HepG2 (cell line): ENCODE data around the gene ZNF213. TPM values are rescaled to one million over a fixed set of nuclear protein-coding genes. Genes with fewer than 3 reads are reported as not detected.

Experiments
- ATRX ChIP-seq: sonication (generic); formaldehyde crosslinking; IDR thresholded peaks from 2 replicates; pipeline ENCODE4 v1.4.0; 2020; ENCODE audit warnings: missing genetic modification reagents, borderline replicate concordance
- CBFB ChIP-seq: sonication (generic); formaldehyde crosslinking; IDR thresholded peaks from 2 replicates; pipeline ENCODE4 v1.4.0; 2020; ENCODE audit warnings: missing genetic modification reagents
- CEBPG ChIP-seq: IDR thresholded peaks from 2 replicates; pipeline ENCODE4 v1.6.1; 2016
- DPF2 ChIP-seq: sonication (generic); formaldehyde crosslinking; IDR thresholded peaks from 2 replicates; pipeline ENCODE4 v1.4.0; 2020; ENCODE audit warnings: mild to moderate bottlenecking, low read depth, missing genetic modification reagents, borderline replicate concordance
- NFKBIZ ChIP-seq: IDR thresholded peaks from 2 replicates; pipeline ENCODE4 v1.6.1; 2018; ENCODE audit warnings: missing genetic modification reagents, missing compliant biosample characterization
- PAX8 ChIP-seq: sonication (generic); formaldehyde crosslinking; IDR thresholded peaks from 2 replicates; pipeline ENCODE4 v1.8.0; 2022; ENCODE audit warnings: mild to moderate bottlenecking, missing genetic modification reagents, borderline replicate concordance
- PTBP1 ChIP-seq: fragments of 200-400 bp; formaldehyde crosslinking; IDR thresholded peaks from 2 replicates; pipeline ENCODE4 v1.6.1; 2018; ENCODE audit warnings: low read length, low read depth; ENCODE audit not compliant: poor library complexity, severe bottlenecking
- SIX1 ChIP-seq: sonication (generic); formaldehyde crosslinking; IDR thresholded peaks from 2 replicates; pipeline ENCODE4 v1.4.0; 2020; ENCODE audit warnings: missing genetic modification reagents, borderline replicate concordance
- SMAD1 ChIP-seq: sonication (generic); formaldehyde crosslinking; IDR thresholded peaks from 2 replicates; pipeline ENCODE4 v1.4.0; 2020; ENCODE audit warnings: missing genetic modification reagents, low read depth, mild to moderate bottlenecking, borderline replicate concordance
- TCF7 ChIP-seq: sonication (generic); IDR thresholded peaks from 2 replicates; pipeline ENCODE4 v1.6.1; 2016; ENCODE audit warnings: antibody characterized with exemption, low read depth
- TEAD2 ChIP-seq: sonication (generic); formaldehyde crosslinking; IDR thresholded peaks from 2 replicates; pipeline ENCODE4 v1.9.0; 2021; ENCODE audit warnings: missing genetic modification reagents
- ZNF552 ChIP-seq: sonication (generic); formaldehyde crosslinking; IDR thresholded peaks from 2 replicates; pipeline ENCODE4 v1.9.0; 2022; ENCODE audit warnings: missing genetic modification reagents, mild to moderate bottlenecking, borderline replicate concordance
- ZNF691 ChIP-seq: sonication (generic); formaldehyde crosslinking; IDR thresholded peaks from 2 replicates; pipeline ENCODE4 v1.4.0; 2020; ENCODE audit warnings: missing genetic modification reagents, low read depth, mild to moderate bottlenecking, borderline replicate concordance
- ZNF879 ChIP-seq: sonication (generic); formaldehyde crosslinking; IDR thresholded peaks from 2 replicates; pipeline ENCODE4 v1.8.1; 2023; ENCODE audit warnings: missing genetic modification reagents
- polyA plus RNA-seq, 8 experiments: library from polyadenylated mRNA; depleted of rRNA in 3 of 8; stranded (reverse) in 7 of 8; unstranded in 1 of 8; fragments of >200 nt; fragmentation: Illumina TruSeq in 4 of 8; extraction: Trizol in 4 of 8; gene quantifications; 2 replicates each; pipeline versions ENCODE4 v1.2.1 to v1.2.3, GENCODE V29; 2011 to 2016; ENCODE audit warnings: low read depth in 4 of 8, missing spikeins in 1 of 8, mixed read lengths in 1 of 8; ENCODE audit not compliant: insufficient read depth in 1 of 8
- total RNA-seq, 5 experiments: library from RNA; depleted of rRNA; stranded (reverse); fragments of >200 nt; fragmentation: Illumina TruSeq; extraction: Trizol; gene quantifications; 2 replicates each; pipeline ENCODE4 v1.2.3, GENCODE V29; 2016; ENCODE audit warnings: low read depth in 1 of 5
- TF ChIP-seq, protein P1 (sequence below): sonication (generic); formaldehyde crosslinking; IDR thresholded peaks from 2 replicates; pipeline ENCODE4 v1.5.0; 2020; ENCODE audit warnings: missing genetic modification reagents
- TF ChIP-seq, protein P2 (sequence below): sonication (generic); formaldehyde crosslinking; IDR thresholded peaks from 2 replicates; pipeline ENCODE4; 2020; ENCODE audit warnings: missing genetic modification reagents, mild to moderate bottlenecking, borderline replicate concordance
- TF ChIP-seq, protein P3 (sequence below): sonication (generic); formaldehyde crosslinking; IDR thresholded peaks from 2 replicates; pipeline ENCODE4 v1.4.0; 2020; ENCODE audit warnings: missing genetic modification reagents, borderline replicate concordance
- TF ChIP-seq, protein P4 (sequence below): sonication (generic); formaldehyde crosslinking; IDR thresholded peaks from 2 replicates; pipeline ENCODE4 v1.8.1; 2023; ENCODE audit warnings: mild to moderate bottlenecking, missing genetic modification reagents
- TF ChIP-seq, protein P5 (sequence below): IDR thresholded peaks from 2 replicates; pipeline ENCODE4 v1.6.1; 2016; ENCODE audit warnings: mild to moderate bottlenecking, missing biosample characterization, missing genetic modification reagents

The ZNF213 gene
- total and polyA plus RNA-seq, 2 of the 13 experiments (the other 11 are each of a cell fraction or from before 2014, with no cell fraction given): 0.59 to 0.97 TPM

DNA sequence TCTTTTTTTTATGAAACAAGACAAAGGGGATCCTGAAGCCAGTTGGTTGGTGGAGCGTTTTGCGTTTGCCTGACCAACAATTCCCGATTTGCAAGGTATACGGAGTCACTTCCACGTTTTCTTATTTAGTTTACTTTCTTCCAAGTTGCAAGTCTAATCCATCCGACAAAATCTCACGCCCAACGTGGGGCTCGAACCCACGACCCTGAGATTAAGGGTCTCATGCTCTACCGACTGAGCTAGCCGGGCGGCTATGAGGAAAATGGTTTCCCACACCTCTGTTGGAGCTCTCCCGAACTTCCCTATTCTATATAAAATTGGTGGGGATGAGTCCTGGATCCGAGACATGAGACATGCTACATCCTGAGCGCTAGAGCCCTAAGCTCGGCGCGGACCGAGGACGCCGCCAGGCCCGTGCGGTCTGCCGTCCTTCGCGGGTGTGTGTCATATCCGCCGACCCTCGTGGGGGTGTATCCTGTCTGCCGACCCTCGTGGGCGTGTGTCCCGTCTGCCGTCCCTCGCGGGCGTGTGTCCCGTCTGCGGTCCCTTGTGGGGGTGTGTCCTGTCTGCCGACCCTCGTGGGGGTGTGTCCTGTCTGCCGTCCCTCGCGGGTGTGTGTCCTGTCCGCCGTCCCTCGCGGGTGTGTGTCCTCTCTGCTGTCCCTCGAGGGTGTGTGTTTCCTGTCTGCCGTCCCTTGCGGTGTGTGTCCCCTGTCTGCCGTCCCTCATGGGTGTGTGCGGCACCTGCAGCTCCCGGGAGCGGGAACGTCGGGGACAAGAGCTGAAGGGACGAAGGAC, 22.6 kb downstream of the ZNF213 start (continued):
- TF ChIP-seq, protein P1, sequence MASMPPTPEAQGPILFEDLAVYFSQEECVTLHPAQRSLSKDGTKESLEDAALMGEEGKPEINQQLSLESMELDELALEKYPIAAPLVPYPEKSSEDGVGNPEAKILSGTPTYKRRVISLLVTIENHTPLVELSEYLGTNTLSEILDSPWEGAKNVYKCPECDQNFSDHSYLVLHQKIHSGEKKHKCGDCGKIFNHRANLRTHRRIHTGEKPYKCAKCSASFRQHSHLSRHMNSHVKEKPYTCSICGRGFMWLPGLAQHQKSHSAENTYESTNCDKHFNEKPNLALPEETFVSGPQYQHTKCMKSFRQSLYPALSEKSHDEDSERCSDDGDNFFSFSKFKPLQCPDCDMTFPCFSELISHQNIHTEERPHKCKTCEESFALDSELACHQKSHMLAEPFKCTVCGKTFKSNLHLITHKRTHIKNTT (CRISPR knock-in tag): no peak
- TF ChIP-seq SMAD1 (CRISPR knock-in tag) (no peak; the same call in 1 of the 2 replicates), CEBPG (CRISPR knock-in tag) (no peak), TCF7 (no peak), ZNF691 (CRISPR knock-in tag) (no peak), DPF2 (no peak), CBFB (CRISPR knock-in tag) (no peak), ZNF552 (CRISPR knock-in tag) (no peak), TEAD2 (CRISPR knock-in tag) (no peak), PTBP1 (peak; percentile 27), SIX1 (no peak; the same call in 1 of the 2 replicates), ATRX (CRISPR knock-in tag) (no peak), PAX8 (no peak), ZNF879 (no peak), NFKBIZ (CRISPR knock-in tag) (0 out of 2 replicates have a peak, but pooled peaks have one; percentile 39)
- TF ChIP-seq, protein P2, sequence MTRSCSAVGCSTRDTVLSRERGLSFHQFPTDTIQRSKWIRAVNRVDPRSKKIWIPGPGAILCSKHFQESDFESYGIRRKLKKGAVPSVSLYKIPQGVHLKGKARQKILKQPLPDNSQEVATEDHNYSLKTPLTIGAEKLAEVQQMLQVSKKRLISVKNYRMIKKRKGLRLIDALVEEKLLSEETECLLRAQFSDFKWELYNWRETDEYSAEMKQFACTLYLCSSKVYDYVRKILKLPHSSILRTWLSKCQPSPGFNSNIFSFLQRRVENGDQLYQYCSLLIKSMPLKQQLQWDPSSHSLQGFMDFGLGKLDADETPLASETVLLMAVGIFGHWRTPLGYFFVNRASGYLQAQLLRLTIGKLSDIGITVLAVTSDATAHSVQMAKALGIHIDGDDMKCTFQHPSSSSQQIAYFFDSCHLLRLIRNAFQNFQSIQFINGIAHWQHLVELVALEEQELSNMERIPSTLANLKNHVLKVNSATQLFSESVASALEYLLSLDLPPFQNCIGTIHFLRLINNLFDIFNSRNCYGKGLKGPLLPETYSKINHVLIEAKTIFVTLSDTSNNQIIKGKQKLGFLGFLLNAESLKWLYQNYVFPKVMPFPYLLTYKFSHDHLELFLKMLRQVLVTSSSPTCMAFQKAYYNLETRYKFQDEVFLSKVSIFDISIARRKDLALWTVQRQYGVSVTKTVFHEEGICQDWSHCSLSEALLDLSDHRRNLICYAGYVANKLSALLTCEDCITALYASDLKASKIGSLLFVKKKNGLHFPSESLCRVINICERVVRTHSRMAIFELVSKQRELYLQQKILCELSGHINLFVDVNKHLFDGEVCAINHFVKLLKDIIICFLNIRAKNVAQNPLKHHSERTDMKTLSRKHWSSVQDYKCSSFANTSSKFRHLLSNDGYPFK (CRISPR knock-in tag): no peak
- TF ChIP-seq, protein P3, sequence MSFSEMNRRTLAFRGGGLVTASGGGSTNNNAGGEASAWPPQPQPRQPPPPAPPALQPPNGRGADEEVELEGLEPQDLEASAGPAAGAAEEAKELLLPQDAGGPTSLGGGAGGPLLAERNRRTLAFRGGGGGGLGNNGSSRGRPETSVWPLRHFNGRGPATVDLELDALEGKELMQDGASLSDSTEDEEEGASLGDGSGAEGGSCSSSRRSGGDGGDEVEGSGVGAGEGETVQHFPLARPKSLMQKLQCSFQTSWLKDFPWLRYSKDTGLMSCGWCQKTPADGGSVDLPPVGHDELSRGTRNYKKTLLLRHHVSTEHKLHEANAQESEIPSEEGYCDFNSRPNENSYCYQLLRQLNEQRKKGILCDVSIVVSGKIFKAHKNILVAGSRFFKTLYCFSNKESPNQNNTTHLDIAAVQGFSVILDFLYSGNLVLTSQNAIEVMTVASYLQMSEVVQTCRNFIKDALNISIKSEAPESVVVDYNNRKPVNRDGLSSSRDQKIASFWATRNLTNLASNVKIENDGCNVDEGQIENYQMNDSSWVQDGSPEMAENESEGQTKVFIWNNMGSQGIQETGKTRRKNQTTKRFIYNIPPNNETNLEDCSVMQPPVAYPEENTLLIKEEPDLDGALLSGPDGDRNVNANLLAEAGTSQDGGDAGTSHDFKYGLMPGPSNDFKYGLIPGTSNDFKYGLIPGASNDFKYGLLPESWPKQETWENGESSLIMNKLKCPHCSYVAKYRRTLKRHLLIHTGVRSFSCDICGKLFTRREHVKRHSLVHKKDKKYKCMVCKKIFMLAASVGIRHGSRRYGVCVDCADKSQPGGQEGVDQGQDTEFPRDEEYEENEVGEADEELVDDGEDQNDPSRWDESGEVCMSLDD (CRISPR knock-in tag): no peak
- TF ChIP-seq, protein P4, sequence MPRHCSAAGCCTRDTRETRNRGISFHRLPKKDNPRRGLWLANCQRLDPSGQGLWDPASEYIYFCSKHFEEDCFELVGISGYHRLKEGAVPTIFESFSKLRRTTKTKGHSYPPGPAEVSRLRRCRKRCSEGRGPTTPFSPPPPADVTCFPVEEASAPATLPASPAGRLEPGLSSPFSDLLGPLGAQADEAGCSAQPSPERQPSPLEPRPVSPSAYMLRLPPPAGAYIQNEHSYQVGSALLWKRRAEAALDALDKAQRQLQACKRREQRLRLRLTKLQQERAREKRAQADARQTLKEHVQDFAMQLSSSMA: no peak
- TF ChIP-seq, protein P5, sequence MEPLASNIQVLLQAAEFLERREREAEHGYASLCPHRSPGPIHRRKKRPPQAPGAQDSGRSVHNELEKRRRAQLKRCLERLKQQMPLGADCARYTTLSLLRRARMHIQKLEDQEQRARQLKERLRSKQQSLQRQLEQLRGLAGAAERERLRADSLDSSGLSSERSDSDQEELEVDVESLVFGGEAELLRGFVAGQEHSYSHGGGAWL (CRISPR knock-in tag): no peak
